ENCODE data around the gene FAM53A. TPM values are rescaled to one million over a fixed set of nuclear protein-coding genes. Genes with fewer than 3 reads are reported as not detected.

The FAM53A gene
- total and polyA plus RNA-seq, 10 of the 15 experiments (the other 5 are each of a cell fraction or from before 2014, with no cell fraction given), result 0.02 to 0.87 (median 0.38) TPM; not detected in 2

- TF ChIP-seq IRF4 (IDR thresholded peaks at IDR 0.05; ENCODE audit: low read depth, low read length), result no peak
- no peak for TF ChIP-seq KDM1A (IDR thresholded peaks at IDR 0.05; ENCODE audit: borderline replicate concordance)
- TF ChIP-seq ZBTB4 (CRISPR knock-in tag; IDR thresholded peaks at IDR 0.05), result no peak
- TF ChIP-seq NBN (IDR thresholded peaks at IDR 0.05), result no peak
Observed at GRCh38 chr4:1598206-1599025, 85.7 kb downstream of the FAM53A start (continued).

- ChIA-PET POLR2A (no interaction called here), SMC1A (ENCODE audit: uncharacterized antibody, unreplicated experiment) (no interaction called here), CTCF (no interaction called here), RAD21 (ENCODE audit: unreplicated experiment) (no interaction called here)
- Histone ChIP-seq H3K4me1 (ENCODE audit: control insufficient read depth, insufficient read depth, low read length) (no peaks in the 10 kb centered on the region), H3K27me3 (replicated peaks in 1 of 2; ENCODE audit: control insufficient read depth in 2 of 2, insufficient read depth in 2 of 2, low read length in 1 of 2) (no peaks in the 10 kb centered on the region), H3K79me2 (ENCODE audit: control insufficient read depth, insufficient read depth, low read length) (no peaks in the 10 kb centered on the region), H3K4me3 (no peak overlapping the region), H3K27ac (ENCODE audit: control insufficient read depth, insufficient read depth) (no peak overlapping the region), H2AFZ (ENCODE audit: control insufficient read depth, low read depth, low read length) (no peak overlapping the region), H4K20me1 (ENCODE audit: control insufficient read depth, insufficient read depth) (no peaks in the 10 kb centered on the region), H3K9ac (ENCODE audit: control insufficient read depth, insufficient read depth, low read length) (no peak overlapping the region), H3K9me3 (replicated peaks; ENCODE audit: control insufficient read depth, insufficient read depth, low read length) (no peaks in the 10 kb centered on the region; the same call in 2 of the 3 replicates), H3K4me2 (ENCODE audit: control insufficient read depth, insufficient read depth) (no peak overlapping the region), H3K36me3 (ENCODE audit: control insufficient read depth in 2 of 2, insufficient read depth in 2 of 2, low read length in 1 of 2) (no peaks in the 10 kb centered on the region)
- no peak for DNase-seq (ENCODE audit: low read depth, low spot score)
- no peak for TF ChIP-seq ATF7 (IDR thresholded peaks at IDR 0.05; ENCODE audit: low read depth)
- no peak for TF ChIP-seq EP300 (IDR thresholded peaks at IDR 0.05; ENCODE audit: borderline replicate concordance in 1 of 2, control insufficient read depth in 1 of 2, low read depth in 2 of 2, low read length in 2 of 2)
- no peak for TF ChIP-seq RB1 (IDR thresholded peaks at IDR 0.05; ENCODE audit: borderline replicate concordance)
- TF ChIP-seq ETV6 (conservative IDR thresholded peaks at IDR 0.05 in 1 of 2, IDR thresholded peaks at IDR 0.05 in 1 of 2; ENCODE audit: borderline replicate concordance in 1 of 2, low read depth in 1 of 2), result no peak
- TF ChIP-seq FOS (IDR thresholded peaks at IDR 0.05; ENCODE audit: borderline replicate concordance, extremely low read depth, insufficient read length), result no peak
- no peak for TF ChIP-seq ZBTB11 (CRISPR knock-in tag; IDR thresholded peaks at IDR 0.05)
- TF ChIP-seq RAD21 (IDR thresholded peaks at IDR 0.05; ENCODE audit: insufficient read depth, low read depth, low read length), result no peak
- no peak for TF ChIP-seq POLR2AphosphoS2 (IDR thresholded peaks at IDR 0.05; ENCODE audit: low read depth, low read length)
- intact Hi-C loops (cut with micrococcal nuclease; ENCODE audit: unreplicated experiment) (no loop called here), in situ Hi-C loops (cut with MboI) (no loop called here)
- no peak for ATAC-seq
- FAIRE-seq, result no peak
- no TSS peak for BruUV-seq (replicated peaks)
- 62% methylated on average over 23 of the region's 26 CpGs for WGBS (ENCODE audit: insufficient coverage, insufficient replicate concordance, low lambda C conversion rate, missing lambda C conversion rate)
Observed at GRCh38 chr4:1597021-1597931, 86.8 kb downstream of the FAM53A start.

Data from GM12878 (cell line).